ENCODE results near the gene PTPRD. TPM values are rescaled to one million over a fixed set of nuclear protein-coding genes. Genes with fewer than 3 reads are reported as not detected.

The PTPRD gene
- 8.9 and 13.2 TPM in 2 replicates for total RNA-seq

GRCh38 chr9:10612641-10613398 is at the start of gene PTPRD:
TSS of gene PTPRD (minus strand) at chr9:10613002.

